NCI-H345 (cell line): ENCODE results near the gene OSTF1.

ENCODE experiments used
- DNase-seq: peaks from one replicate; lab custom pipeline; 2025; lab: John Stamatoyannopoulos, UW

OSTF1 gene

GRCh38 chr9:75167281-75167680 is 79.0 kb downstream of the OSTF1 start:
- no peak for DNase-seq

GRCh38 chr9:75168270-75169178 is 80.2 kb downstream of the OSTF1 start:
- no peak for DNase-seq

GRCh38 chr9:75169623-75170022 is 81.3 kb downstream of the OSTF1 start:
- DNase-seq, result no peak

GRCh38 chr9:75170898-75171360 is 82.6 kb downstream of the OSTF1 start:
- DNase-seq, result no peak

GRCh38 chr9:75175395-75175794 is 87.1 kb downstream of the OSTF1 start:
- no peak for DNase-seq

GRCh38 chr9:75176037-75176436 is 87.7 kb downstream of the OSTF1 start:
- no peak for DNase-seq

- no peak for DNase-seq
These were observed 93.4 kb downstream of the OSTF1 start for GRCh38 chr9:75181750-75182149.

GRCh38 chr9:75183306-75183705 is 95.0 kb downstream of the OSTF1 start:
- no peak for DNase-seq

- DNase-seq, result no peak
These were observed 96.2 kb downstream of the OSTF1 start for GRCh38 chr9:75184471-75184870.

- DNase-seq, result peak; percentile 5
These were observed 97.4 kb downstream of the OSTF1 start for GRCh38 chr9:75185585-75186170.

GRCh38 chr9:75186767-75187380 is 98.6 kb downstream of the OSTF1 start:
- DNase-seq, result no peak

GRCh38 chr9:75188756-75189155 is 100.4 kb downstream of the OSTF1 start:
- no peak for DNase-seq

- DNase-seq, result no peak
These were observed 102.4 kb downstream of the OSTF1 start for GRCh38 chr9:75190762-75191161.
